GM12878 (cell line): ENCODE data around the gene ZNF276. TPM values are rescaled to one million over a fixed set of nuclear protein-coding genes. Genes with fewer than 3 reads are reported as not detected.

Experiments used
- ESRRA ChIP-seq: IDR thresholded peaks from 2 replicates; pipeline ENCODE4 v1.6.1; 2012; ENCODE audit warnings: mild to moderate bottlenecking, low read length, improper control_type of control experiment
- HDAC2 ChIP-seq: fragments of 200-600 bp; sonication (generic); IDR thresholded peaks from 2 replicates; pipeline ENCODE4 v1.6.1; 2017
- IRF3 ChIP-seq: fragments of 450-650 bp; IDR thresholded peaks from 2 replicates; pipeline ENCODE4 v1.6.1; 2014; ENCODE audit warnings: mild to moderate bottlenecking
- IRF4 ChIP-seq: IDR thresholded peaks from 2 replicates; pipeline ENCODE4 v1.6.1; 2011; ENCODE audit warnings: low read depth, low read length
- KLF5 ChIP-seq: fragments of 450-650 bp; IDR thresholded peaks from 2 replicates; pipeline ENCODE4 v1.6.1; 2014; ENCODE audit warnings: mild to moderate bottlenecking; ENCODE audit not compliant: partially characterized antibody
- MAX ChIP-seq: IDR thresholded peaks from 2 replicates; pipeline ENCODE4 v1.6.1; 2012; ENCODE audit warnings: low read depth, low read length, improper control_type of control experiment
- MXI1 ChIP-seq: fragments of 150-350 bp; IDR thresholded peaks from 2 replicates; pipeline ENCODE4 v1.6.1; 2011; ENCODE audit warnings: low read depth, mild to moderate bottlenecking, inconsistent platforms, low read length, improper control_type of control experiment
- MYC ChIP-seq: IDR thresholded peaks from 2 replicates; pipeline ENCODE4 v1.6.1; 2011; ENCODE audit warnings: mild to moderate bottlenecking, low read length, moderate library complexity, inconsistent platforms; ENCODE audit not compliant: insufficient read depth, insufficient replicate concordance, insufficient read length, severe bottlenecking
- NRF1 ChIP-seq: conservative IDR thresholded peaks from 2 replicates; pipeline ENCODE4 v1.6.1; 2011; ENCODE audit warnings: mild to moderate bottlenecking, low read depth, low read length, improper control_type of control experiment
- PAX5 ChIP-seq: IDR thresholded peaks from 2 replicates; pipeline ENCODE4 v1.6.1; 2011; ENCODE audit warnings: low read depth, low read length, borderline replicate concordance
- POU2F2 ChIP-seq: IDR thresholded peaks from 3 replicates; pipeline ENCODE4 v1.6.1; 2011; ENCODE audit warnings: low read depth, mild to moderate bottlenecking, low read length, borderline replicate concordance
- RAD51 ChIP-seq: fragments of 450-650 bp; IDR thresholded peaks from 2 replicates; pipeline ENCODE4 v1.6.1; 2016; ENCODE audit warnings: moderate library complexity, mild to moderate bottlenecking, inconsistent platforms
- RB1 ChIP-seq: fragments of 450-650 bp; formaldehyde crosslinking; IDR thresholded peaks from 2 replicates; pipeline ENCODE4 v1.6.1; 2017; ENCODE audit warnings: mild to moderate bottlenecking, borderline replicate concordance
- ZBTB4 ChIP-seq: fragments of 450-650 bp; formaldehyde crosslinking; IDR thresholded peaks from 2 replicates; pipeline ENCODE4 v1.4.0; 2022; ENCODE audit warnings: mild to moderate bottlenecking, moderate library complexity
- ZNF207 ChIP-seq: fragments of 450-650 bp; IDR thresholded peaks from 2 replicates; pipeline ENCODE4 v1.6.1; 2014; ENCODE audit warnings: antibody characterized with exemption, mild to moderate bottlenecking, borderline replicate concordance
- ZNF274 ChIP-seq: IDR thresholded peaks from one replicate; pipeline ENCODE4 v1.8.0; 2011; ENCODE audit not compliant: insufficient read length, insufficient read depth
- polyA plus RNA-seq, 11 experiments: library from polyadenylated mRNA; depleted of rRNA in 4 of 11; unstranded in 6 of 11; stranded (reverse) in 5 of 11; fragments of >200 nt; fragmentation: Nextera tagmentation in 4 of 11; fragmentation: Illumina TruSeq in 1 of 11; extraction: Ambion mirVana in 4 of 11; extraction: Trizol in 1 of 11; gene quantifications; 1 replicate in 1 of 11; 2 replicates in 10 of 11; pipeline versions ENCODE4 v1.2.1 to v1.2.3, GENCODE V29; 2011 to 2016; ENCODE audit warnings: inconsistent platforms in 2 of 11, missing spikeins in 2 of 11, low read depth in 1 of 11
- total RNA-seq, 4 experiments: library from RNA; depleted of rRNA in 3 of 4; stranded (reverse); fragments of >200 nt in 3 of 4; fragmentation: Illumina TruSeq in 1 of 4; extraction: Trizol in 1 of 4; gene quantifications; 2 replicates each; pipeline versions ENCODE4 v1.2.1 to v1.2.3, GENCODE V29; 2013 to 2021
- TF ChIP-seq, protein P1 (sequence below): fragments of 450-650 bp; IDR thresholded peaks from 2 replicates; pipeline ENCODE4 v1.6.1; 2018; ENCODE audit warnings: mild to moderate bottlenecking, low read depth, moderate library complexity; ENCODE audit not compliant: partially characterized antibody
- TF ChIP-seq, protein P2 (sequence below): fragments of 450-650 bp; conservative IDR thresholded peaks from 2 replicates; pipeline ENCODE4 v1.6.1; 2017; ENCODE audit warnings: mild to moderate bottlenecking, moderate library complexity
- TF ChIP-seq, protein P3 (sequence below): IDR thresholded peaks from 2 replicates; pipeline ENCODE4 v1.6.1; 2012; ENCODE audit warnings: low read depth, low read length, improper control_type of control experiment

Gene ZNF276
- total and polyA plus RNA-seq, 10 of the 15 experiments (the other 5 are each of a cell fraction or from before 2014, with no cell fraction given): 0.27 to 22.7 (median 8.7) TPM

DNA sequence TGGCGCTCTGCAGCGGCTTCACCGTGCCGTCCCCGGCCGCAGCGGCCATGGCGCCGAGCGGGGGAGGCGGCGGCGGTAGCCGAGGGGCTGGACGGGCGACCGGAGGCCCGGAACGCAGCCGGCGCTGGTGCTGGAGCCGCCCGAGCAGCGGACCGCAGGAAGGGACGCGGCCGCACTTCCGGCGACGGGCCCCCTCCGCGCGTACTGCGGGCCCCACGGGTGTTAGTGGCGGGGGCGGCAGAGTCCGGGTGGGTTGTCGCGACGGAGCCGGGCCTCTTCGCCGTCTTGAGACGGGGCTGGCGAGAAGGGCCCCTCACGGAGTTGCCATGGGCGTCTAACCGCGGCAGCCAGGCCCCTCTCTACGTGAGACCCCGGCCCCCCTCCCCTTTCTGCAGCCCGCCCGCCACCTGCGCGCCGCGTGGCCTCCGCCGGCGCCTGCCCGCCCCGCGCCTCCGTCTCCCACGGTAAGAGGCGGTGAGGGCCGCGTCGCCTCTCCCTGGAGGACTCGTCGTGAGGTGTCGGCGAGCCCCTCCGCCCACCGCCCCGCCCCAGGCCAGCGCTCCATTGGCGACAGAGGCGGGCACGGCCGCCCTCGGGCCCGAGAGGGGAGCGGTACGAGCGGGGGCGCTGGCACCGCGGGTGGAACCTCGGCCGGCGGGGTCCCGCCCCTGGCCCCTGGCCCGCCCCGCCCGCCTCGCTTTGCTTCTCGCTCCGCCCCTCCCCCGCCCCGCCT, at the start of gene ZNF276, which contains the start of gene VPS9D1 (continued):
- TF ChIP-seq, protein P1, sequence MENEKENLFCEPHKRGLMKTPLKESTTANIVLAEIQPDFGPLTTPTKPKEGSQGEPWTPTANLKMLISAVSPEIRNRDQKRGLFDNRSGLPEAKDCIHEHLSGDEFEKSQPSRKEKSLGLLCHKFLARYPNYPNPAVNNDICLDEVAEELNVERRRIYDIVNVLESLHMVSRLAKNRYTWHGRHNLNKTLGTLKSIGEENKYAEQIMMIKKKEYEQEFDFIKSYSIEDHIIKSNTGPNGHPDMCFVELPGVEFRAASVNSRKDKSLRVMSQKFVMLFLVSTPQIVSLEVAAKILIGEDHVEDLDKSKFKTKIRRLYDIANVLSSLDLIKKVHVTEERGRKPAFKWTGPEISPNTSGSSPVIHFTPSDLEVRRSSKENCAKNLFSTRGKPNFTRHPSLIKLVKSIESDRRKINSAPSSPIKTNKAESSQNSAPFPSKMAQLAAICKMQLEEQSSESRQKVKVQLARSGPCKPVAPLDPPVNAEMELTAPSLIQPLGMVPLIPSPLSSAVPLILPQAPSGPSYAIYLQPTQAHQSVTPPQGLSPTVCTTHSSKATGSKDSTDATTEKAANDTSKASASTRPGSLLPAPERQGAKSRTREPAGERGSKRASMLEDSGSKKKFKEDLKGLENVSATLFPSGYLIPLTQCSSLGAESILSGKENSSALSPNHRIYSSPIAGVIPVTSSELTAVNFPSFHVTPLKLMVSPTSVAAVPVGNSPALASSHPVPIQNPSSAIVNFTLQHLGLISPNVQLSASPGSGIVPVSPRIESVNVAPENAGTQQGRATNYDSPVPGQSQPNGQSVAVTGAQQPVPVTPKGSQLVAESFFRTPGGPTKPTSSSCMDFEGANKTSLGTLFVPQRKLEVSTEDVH: no peak
- peak; percentile 87 for TF ChIP-seq KLF5
- TF ChIP-seq, protein P2, sequence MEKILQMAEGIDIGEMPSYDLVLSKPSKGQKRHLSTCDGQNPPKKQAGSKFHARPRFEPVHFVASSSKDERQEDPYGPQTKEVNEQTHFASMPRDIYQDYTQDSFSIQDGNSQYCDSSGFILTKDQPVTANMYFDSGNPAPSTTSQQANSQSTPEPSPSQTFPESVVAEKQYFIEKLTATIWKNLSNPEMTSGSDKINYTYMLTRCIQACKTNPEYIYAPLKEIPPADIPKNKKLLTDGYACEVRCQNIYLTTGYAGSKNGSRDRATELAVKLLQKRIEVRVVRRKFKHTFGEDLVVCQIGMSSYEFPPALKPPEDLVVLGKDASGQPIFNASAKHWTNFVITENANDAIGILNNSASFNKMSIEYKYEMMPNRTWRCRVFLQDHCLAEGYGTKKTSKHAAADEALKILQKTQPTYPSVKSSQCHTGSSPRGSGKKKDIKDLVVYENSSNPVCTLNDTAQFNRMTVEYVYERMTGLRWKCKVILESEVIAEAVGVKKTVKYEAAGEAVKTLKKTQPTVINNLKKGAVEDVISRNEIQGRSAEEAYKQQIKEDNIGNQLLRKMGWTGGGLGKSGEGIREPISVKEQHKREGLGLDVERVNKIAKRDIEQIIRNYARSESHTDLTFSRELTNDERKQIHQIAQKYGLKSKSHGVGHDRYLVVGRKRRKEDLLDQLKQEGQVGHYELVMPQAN: peak; percentile 78
- peak; percentile 88; the same call in 1 of the 2 replicates for TF ChIP-seq RB1
- TF ChIP-seq HDAC2: no peak
- TF ChIP-seq IRF3: peak; percentile 64
- peak; percentile 43; the same call in 1 of the 2 replicates for TF ChIP-seq PAX5
- TF ChIP-seq, protein P3, sequence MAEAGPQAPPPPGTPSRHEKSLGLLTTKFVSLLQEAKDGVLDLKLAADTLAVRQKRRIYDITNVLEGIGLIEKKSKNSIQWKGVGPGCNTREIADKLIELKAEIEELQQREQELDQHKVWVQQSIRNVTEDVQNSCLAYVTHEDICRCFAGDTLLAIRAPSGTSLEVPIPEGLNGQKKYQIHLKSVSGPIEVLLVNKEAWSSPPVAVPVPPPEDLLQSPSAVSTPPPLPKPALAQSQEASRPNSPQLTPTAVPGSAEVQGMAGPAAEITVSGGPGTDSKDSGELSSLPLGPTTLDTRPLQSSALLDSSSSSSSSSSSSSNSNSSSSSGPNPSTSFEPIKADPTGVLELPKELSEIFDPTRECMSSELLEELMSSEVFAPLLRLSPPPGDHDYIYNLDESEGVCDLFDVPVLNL: no peak
- TF ChIP-seq ZNF274: no peak
- TF ChIP-seq ZBTB4: no peak
- no peak for TF ChIP-seq IRF4
- no peak for TF ChIP-seq NRF1
- peak; percentile 75; the same call in 1 of the 3 replicates for TF ChIP-seq POU2F2
- peak; percentile 95 for TF ChIP-seq ZNF207
- TF ChIP-seq ESRRA: peak; percentile 76; the same call in 1 of the 2 replicates
- no peak for TF ChIP-seq RAD51
- TF ChIP-seq MXI1: peak; percentile 55
- peak; percentile 68 for TF ChIP-seq MAX
- no peak for TF ChIP-seq MYC
